HPDE6-E6E7 (cell line): ENCODE data around the gene CLUH.

Experiments used
- DNase-seq: peaks from one replicate; pipeline ENCODE4 v3.0.0; 2011; ENCODE audit warnings: missing footprints; ENCODE audit errors: extremely low spot score

CLUH gene

GRCh38 chr17:2711608-2712299 is at the start of gene CLUH:
CLUH (minus strand) TSS chr17:2711764; CDS start chr17:2711661, 103 bp downstream.
- peak; percentile 90 for DNase-seq

- no peak for DNase-seq
Measured at GRCh38 chr17:2758870-2759269, 47.3 kb upstream of the CLUH start.

- no peak for DNase-seq
Measured at GRCh38 chr17:2755891-2756724, 44.5 kb upstream of the CLUH start.

GRCh38 chr17:2751491-2751890 is 39.9 kb upstream of the CLUH start:
- no peak for DNase-seq

- no peak for DNase-seq
Measured at GRCh38 chr17:2750721-2751120, 39.2 kb upstream of the CLUH start.

- DNase-seq, result peak; percentile 87
Measured at GRCh38 chr17:2749784-2750181, 38.2 kb upstream of the CLUH start.

- DNase-seq, result no peak
Measured at GRCh38 chr17:2749058-2749783, 37.7 kb upstream of the CLUH start, which contains the start of gene CCDC92B. CCDC92B (minus strand) TSS chr17:2749652; CDS start chr17:2735145, 14,507 bp downstream.

GRCh38 chr17:2745317-2746037 is 33.9 kb upstream of the CLUH start:
- DNase-seq, result no peak

GRCh38 chr17:2737693-2738092 is 26.1 kb upstream of the CLUH start:
- DNase-seq, result no peak

GRCh38 chr17:2736956-2737355 is 25.4 kb upstream of the CLUH start:
- DNase-seq, result peak; percentile 94

GRCh38 chr17:2735896-2736295 is 24.3 kb upstream of the CLUH start:
- DNase-seq, result no peak

GRCh38 chr17:2734939-2735338 is 23.4 kb upstream of the CLUH start:
- no peak for DNase-seq

GRCh38 chr17:2731807-2732206 is 20.2 kb upstream of the CLUH start:
- no peak for DNase-seq

- no peak for DNase-seq
Measured at GRCh38 chr17:2730764-2731353, 19.3 kb upstream of the CLUH start.

GRCh38 chr17:2724784-2725164 is 13.2 kb upstream of the CLUH start:
- DNase-seq, result peak; percentile 55

- peak; percentile 87 for DNase-seq
Measured at GRCh38 chr17:2723997-2724783, 12.6 kb upstream of the CLUH start.

GRCh38 chr17:2723505-2723996 is 12.0 kb upstream of the CLUH start:
- DNase-seq, result peak; percentile 58

GRCh38 chr17:2722611-2723010 is 11.0 kb upstream of the CLUH start:
- no peak for DNase-seq

GRCh38 chr17:2721603-2722002 is 10.0 kb upstream of the CLUH start:
- no peak for DNase-seq

- DNase-seq, result no peak
Measured at GRCh38 chr17:2719861-2720260, 8.3 kb upstream of the CLUH start.
